SH-SY5Y (cell line): ENCODE measurements around the gene ADAMTS7.

Experiments
- GATA2 ChIP-seq: IDR thresholded peaks from 2 replicates; pipeline ENCODE4 v1.6.1; 2011; ENCODE audit warnings: mild to moderate bottlenecking, low read depth, low read length
- GATA3 ChIP-seq: IDR thresholded peaks from 2 replicates; pipeline ENCODE4 v1.6.1; 2011; ENCODE audit warnings: low read depth, mild to moderate bottlenecking, low read length, moderate library complexity

The ADAMTS7 gene, protein sequence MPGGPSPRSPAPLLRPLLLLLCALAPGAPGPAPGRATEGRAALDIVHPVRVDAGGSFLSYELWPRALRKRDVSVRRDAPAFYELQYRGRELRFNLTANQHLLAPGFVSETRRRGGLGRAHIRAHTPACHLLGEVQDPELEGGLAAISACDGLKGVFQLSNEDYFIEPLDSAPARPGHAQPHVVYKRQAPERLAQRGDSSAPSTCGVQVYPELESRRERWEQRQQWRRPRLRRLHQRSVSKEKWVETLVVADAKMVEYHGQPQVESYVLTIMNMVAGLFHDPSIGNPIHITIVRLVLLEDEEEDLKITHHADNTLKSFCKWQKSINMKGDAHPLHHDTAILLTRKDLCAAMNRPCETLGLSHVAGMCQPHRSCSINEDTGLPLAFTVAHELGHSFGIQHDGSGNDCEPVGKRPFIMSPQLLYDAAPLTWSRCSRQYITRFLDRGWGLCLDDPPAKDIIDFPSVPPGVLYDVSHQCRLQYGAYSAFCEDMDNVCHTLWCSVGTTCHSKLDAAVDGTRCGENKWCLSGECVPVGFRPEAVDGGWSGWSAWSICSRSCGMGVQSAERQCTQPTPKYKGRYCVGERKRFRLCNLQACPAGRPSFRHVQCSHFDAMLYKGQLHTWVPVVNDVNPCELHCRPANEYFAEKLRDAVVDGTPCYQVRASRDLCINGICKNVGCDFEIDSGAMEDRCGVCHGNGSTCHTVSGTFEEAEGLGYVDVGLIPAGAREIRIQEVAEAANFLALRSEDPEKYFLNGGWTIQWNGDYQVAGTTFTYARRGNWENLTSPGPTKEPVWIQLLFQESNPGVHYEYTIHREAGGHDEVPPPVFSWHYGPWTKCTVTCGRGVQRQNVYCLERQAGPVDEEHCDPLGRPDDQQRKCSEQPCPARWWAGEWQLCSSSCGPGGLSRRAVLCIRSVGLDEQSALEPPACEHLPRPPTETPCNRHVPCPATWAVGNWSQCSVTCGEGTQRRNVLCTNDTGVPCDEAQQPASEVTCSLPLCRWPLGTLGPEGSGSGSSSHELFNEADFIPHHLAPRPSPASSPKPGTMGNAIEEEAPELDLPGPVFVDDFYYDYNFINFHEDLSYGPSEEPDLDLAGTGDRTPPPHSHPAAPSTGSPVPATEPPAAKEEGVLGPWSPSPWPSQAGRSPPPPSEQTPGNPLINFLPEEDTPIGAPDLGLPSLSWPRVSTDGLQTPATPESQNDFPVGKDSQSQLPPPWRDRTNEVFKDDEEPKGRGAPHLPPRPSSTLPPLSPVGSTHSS (N-terminal part only)

DNA sequence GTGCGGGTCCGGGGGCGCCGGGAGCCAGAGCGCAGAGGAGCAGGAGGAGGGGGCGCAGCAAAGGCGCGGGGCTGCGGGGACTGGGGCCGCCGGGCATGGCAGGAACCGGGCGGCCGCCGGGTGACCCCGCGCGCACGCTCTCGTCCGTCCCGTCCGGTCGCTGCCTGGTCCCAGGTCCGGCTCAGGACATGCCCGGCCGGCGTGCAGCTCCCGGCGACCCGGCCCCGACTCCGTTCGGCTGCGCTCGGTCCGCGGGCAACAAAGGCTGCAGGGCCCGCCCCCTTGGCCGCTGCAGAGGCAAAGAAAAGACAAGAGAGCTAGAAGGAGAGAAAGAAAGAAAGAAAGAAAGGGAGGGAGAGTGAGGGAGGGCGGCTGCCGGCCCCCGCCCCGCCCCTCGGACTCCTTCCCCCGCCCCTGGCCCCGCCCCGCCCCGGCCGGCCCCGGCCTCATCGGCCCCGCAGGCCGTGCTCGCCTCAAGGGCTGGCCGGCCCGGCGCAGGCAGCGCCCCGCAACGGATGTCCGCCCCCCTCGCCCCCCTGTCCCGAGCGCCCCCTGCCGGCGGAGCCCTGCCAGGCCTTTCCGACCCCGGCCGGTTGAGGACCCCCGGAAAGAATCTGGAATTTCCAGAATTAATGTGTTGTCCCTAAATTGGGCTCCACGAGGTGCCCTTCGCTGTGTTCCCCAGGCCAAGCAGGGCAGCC lies at the start of gene ADAMTS7:
TSS of gene ADAMTS7 (minus strand) at position 341 of the 701 bp plus-strand sequence. CDS start at position 97, 244 bp downstream.
- TF ChIP-seq GATA3 (no peak), GATA2 (no peak)

- TF ChIP-seq GATA3 (no peak), GATA2 (no peak)
Measured at GRCh38 chr15:78859971-78860719, 48.9 kb upstream of the ADAMTS7 start.

GRCh38 chr15:78855746-78856145 lies 44.5 kb upstream of the ADAMTS7 start:
- TF ChIP-seq GATA3: no peak
- TF ChIP-seq GATA2: no peak

DNA sequence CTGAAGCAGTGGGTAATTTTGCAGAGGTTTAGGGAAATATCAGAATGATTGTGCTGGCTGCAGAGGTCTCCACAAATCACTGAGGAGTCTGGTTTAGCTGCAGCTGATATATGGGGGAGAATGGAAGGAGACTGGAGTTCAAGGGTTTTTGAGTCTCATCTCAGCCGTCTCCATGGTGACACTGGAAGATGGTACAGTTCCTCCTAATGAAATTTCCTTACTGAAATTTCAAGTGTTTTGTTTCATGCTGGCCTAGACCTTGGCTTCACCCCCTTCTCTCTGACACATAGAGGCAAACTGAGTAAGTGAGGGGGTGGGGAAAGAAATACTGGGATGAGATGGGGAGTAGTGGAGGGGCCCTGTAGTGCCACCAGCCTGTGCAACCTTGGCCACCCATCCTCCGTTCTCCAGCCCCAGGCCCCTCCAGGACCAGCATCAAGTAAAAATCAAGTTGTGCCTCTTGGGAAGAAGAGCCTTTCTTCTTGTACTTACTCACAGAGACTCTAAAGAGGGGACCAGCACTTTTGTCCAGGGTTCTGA lies 43.6 kb upstream of the ADAMTS7 start:
- TF ChIP-seq GATA3 (no peak), GATA2 (no peak)

GRCh38 chr15:78853500-78853899 lies 42.2 kb upstream of the ADAMTS7 start:
- TF ChIP-seq GATA3: no peak
- TF ChIP-seq GATA2: no peak

GRCh38 chr15:78850941-78851755 lies 39.9 kb upstream of the ADAMTS7 start:
- no peak for TF ChIP-seq GATA3
- no peak for TF ChIP-seq GATA2

DNA sequence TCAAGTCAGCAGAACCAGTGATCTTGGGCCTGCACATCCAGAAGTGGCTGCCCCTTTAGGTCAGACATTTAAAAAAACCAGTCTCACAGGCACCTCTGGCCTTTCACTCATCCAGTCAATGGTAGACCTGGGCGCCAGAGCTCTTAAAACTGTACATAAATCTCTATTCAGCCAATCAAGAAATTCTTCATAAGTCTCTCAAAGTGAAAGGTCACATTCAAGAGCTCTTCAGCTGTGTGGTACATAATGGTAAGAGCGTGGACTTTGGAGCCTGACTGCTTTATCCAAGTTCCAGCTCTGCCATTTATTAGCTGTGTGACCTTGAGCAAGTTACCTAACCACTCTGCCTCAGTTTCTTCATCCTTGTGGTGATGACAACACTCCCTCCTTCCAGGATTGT lies 39.1 kb upstream of the ADAMTS7 start:
- TF ChIP-seq GATA2 (no peak), GATA3 (no peak)

GRCh38 chr15:78842519-78842918 lies 31.3 kb upstream of the ADAMTS7 start:
- TF ChIP-seq GATA3 (no peak), GATA2 (no peak)

DNA sequence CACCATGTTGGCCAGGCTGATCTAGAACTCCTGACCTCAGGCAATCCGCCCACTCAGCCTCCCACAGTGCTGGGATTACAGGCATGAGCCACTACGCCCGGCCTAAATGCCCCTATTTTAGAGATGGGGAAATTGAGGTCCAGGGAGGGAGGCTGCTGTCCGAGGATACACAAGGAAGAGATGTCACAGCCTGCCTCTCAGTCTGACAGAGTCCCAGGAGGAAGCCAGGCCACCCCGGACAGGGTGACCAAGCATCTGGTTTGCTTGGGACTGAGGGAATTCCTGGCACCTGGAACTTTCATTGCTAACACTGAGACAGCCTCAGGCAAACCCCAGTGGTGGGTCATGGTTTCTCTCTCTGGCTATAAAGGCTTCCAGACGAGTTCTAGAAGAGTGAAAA lies 30.6 kb upstream of the ADAMTS7 start:
- TF ChIP-seq GATA3 (no peak), GATA2 (no peak)

GRCh38 chr15:78841376-78841706 lies 30.1 kb upstream of the ADAMTS7 start:
- TF ChIP-seq GATA2: no peak
- no peak for TF ChIP-seq GATA3

- no peak for TF ChIP-seq GATA2
- no peak for TF ChIP-seq GATA3
Measured at GRCh38 chr15:78840661-78841375, 29.6 kb upstream of the ADAMTS7 start.

DNA sequence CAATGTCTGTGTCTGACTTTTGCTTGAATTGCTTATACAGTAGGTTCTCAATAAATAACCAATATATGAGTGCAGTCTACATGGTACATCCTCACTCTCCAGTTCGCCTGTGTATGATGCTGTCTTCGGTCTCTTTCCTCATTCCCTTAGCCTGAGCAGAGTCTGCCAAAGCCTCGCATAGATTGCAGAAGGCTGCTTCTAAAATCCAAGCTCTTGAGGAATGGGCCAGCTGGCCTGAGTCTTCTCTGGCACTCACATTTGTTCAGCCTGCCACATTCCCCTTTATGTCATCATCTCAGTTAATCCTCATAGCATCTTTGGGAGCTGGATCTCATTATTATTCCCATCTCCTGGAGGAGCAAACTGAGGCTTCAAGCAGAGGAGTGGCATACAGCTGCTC lies 27.2 kb upstream of the ADAMTS7 start:
- TF ChIP-seq GATA3 (no peak), GATA2 (no peak)
